Gastroesophageal sphincter (tissue), 4 donors: ENCODE results near the gene CASK. TPM values are rescaled to one million over a fixed set of nuclear protein-coding genes. Genes with fewer than 3 reads are reported as not detected.

Experiments used
- ATAC-seq: fragments of 150-250 bp; one replicate; pipeline ENCODE4 v1.9.1; 2016; ENCODE audit warnings: mild to moderate bottlenecking, moderate library complexity
- H3K27ac ChIP-seq, 4 donors: fragments of 200-600 bp; sonication (generic) in 3 of 4; 1 replicate in 3 of 4; 2 replicates in 1 of 4; pipeline ENCODE4 v1.5.1; 2016 to 2019
- H3K27me3 ChIP-seq: fragments of 200-600 bp; sonication (generic); one replicate; pipeline ENCODE4 v1.5.1; 2019
- H3K36me3 ChIP-seq, 2 donors: fragments of 200-600 bp; sonication (generic); one replicate each; pipeline ENCODE4 v1.5.1; 2019; ENCODE audit warnings: control low read depth in 1 of 2
- H3K4me1 ChIP-seq, 3 donors: fragments of 200-600 bp; sonication (generic); 1 replicate in 2 of 3; 2 replicates in 1 of 3; pipeline ENCODE4 v1.5.1; 2016 to 2019; ENCODE audit warnings: control low read depth in 2 of 3
- H3K4me3 ChIP-seq, 2 donors: fragments of 200-600 bp; sonication (generic); one replicate each; pipeline ENCODE4 v1.5.1; 2019; ENCODE audit warnings: mild to moderate bottlenecking in 1 of 2, moderate library complexity in 1 of 2
- H3K9me3 ChIP-seq, 3 donors: fragments of 200-600 bp; sonication (generic); one replicate each; pipeline ENCODE4 v1.5.1; 2017 to 2019; ENCODE audit warnings: control low read depth in 2 of 3
- EP300 ChIP-seq: sonication (generic); formaldehyde crosslinking; IDR thresholded peaks from one replicate; pipeline ENCODE4 v1.6.1; 2017; ENCODE audit warnings: antibody characterized with exemption, mild to moderate bottlenecking
- POLR2A ChIP-seq, 2 donors: fragments of 450-650 bp; IDR thresholded peaks; one replicate each; pipeline ENCODE4 v1.6.1; 2017; ENCODE audit warnings: antibody characterized with exemption in 2 of 2, mild to moderate bottlenecking in 2 of 2, moderate library complexity in 1 of 2
- POLR2AphosphoS5 ChIP-seq: sonication (generic); formaldehyde crosslinking; IDR thresholded peaks from one replicate; pipeline ENCODE4 v1.6.1; 2017; ENCODE audit warnings: antibody characterized with exemption
- WGBS, 2 donors: methylation state at CpG; one replicate each; pipeline ENCODE4 v1.1.5; 2018; ENCODE audit warnings: low coverage in 1 of 2; 5-methylcytosine and 5-hydroxymethylcytosine counted together
- total RNA-seq, 4 donors: library from RNA; depleted of rRNA; stranded (reverse); fragments of >200 nt; gene quantifications; one replicate each; pipeline ENCODE4 v1.1.0, GENCODE V29; 2016
- TF ChIP-seq, protein P1 (sequence below), 4 experiments: fragments of 200-600 bp in 2 of 4; fragments of 450-650 bp in 2 of 4; sonication (generic) in 1 of 4; IDR thresholded peaks; one replicate each; pipeline ENCODE4 v1.5.1; 2017 to 2019; ENCODE audit warnings: antibody characterized with exemption in 4 of 4, mild to moderate bottlenecking in 2 of 4, moderate library complexity in 2 of 4

CASK gene
- total RNA-seq, 4 donors from 2014 or later, result 22.6 to 55.0 (median 30.5) TPM

GRCh38 chrX:41935832-41936231 lies 12.5 kb upstream of the CASK start:
- TF ChIP-seq, protein P1, sequence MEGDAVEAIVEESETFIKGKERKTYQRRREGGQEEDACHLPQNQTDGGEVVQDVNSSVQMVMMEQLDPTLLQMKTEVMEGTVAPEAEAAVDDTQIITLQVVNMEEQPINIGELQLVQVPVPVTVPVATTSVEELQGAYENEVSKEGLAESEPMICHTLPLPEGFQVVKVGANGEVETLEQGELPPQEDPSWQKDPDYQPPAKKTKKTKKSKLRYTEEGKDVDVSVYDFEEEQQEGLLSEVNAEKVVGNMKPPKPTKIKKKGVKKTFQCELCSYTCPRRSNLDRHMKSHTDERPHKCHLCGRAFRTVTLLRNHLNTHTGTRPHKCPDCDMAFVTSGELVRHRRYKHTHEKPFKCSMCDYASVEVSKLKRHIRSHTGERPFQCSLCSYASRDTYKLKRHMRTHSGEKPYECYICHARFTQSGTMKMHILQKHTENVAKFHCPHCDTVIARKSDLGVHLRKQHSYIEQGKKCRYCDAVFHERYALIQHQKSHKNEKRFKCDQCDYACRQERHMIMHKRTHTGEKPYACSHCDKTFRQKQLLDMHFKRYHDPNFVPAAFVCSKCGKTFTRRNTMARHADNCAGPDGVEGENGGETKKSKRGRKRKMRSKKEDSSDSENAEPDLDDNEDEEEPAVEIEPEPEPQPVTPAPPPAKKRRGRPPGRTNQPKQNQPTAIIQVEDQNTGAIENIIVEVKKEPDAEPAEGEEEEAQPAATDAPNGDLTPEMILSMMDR (IDR thresholded peaks at IDR 0.05), result no peak
- TF ChIP-seq POLR2AphosphoS5, result no peak
- no peak for TF ChIP-seq POLR2A (IDR thresholded peaks at IDR 0.05)
- no peak for TF ChIP-seq EP300
- H3K27me3 ChIP-seq, result no peaks in the 10 kb centered on the region
- H3K4me3 ChIP-seq, result no peak overlapping the region
- H3K27ac ChIP-seq, result no peak overlapping the region
- H3K9me3 ChIP-seq, result no peaks in the 10 kb centered on the region
- no peaks in the 10 kb centered on the region for H3K4me1 ChIP-seq
- WGBS, 2 donors, result 51 to 83% methylated on average over 2 to 3 of the region's 3 CpGs
- ATAC-seq, result no peak
- H3K36me3 ChIP-seq, result no peaks in the 10 kb centered on the region

DNA sequence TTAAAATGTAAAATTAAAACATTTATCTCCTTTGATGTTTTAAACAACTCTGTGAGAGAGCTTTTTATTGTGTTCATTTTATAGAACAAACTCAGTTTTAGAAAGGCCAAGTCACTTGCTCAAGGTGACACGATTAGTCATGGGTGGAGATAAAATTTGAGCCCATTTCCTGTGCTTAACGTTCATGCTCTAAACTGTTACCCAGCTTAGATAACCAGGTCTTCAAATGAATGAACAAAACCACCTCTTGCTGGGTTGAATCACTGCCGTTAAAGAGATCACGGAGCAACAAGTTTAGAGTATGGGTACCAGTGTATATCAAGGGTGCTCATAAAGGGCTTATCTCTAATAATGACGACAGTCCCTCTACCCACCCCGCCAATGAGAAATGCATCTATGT lies 10.2 kb upstream of the CASK start:
- Histone ChIP-seq H3K9me3 (no peaks in the 10 kb centered on the region), H3K27me3 (no peaks in the 10 kb centered on the region), H3K36me3 (no peaks in the 10 kb centered on the region), H3K4me1 (no peaks in the 10 kb centered on the region), H3K4me3 (no peak overlapping the region), H3K27ac (no peak overlapping the region)
- no peak for ATAC-seq
- no peak for TF ChIP-seq POLR2AphosphoS5
- TF ChIP-seq, protein P1 (IDR thresholded peaks at IDR 0.05), result no peak
- TF ChIP-seq POLR2A (IDR thresholded peaks at IDR 0.05), result no peak
- TF ChIP-seq EP300, result no peak
- 70 to 74% methylated on average over 6 of the region's 6 CpGs for WGBS, 2 donors

GRCh38 chrX:41932885-41933284 lies 9.5 kb upstream of the CASK start:
- TF ChIP-seq POLR2A (IDR thresholded peaks at IDR 0.05), result no peak
- no peak for TF ChIP-seq EP300
- TF ChIP-seq, protein P1 (IDR thresholded peaks at IDR 0.05), result no peak
- TF ChIP-seq POLR2AphosphoS5, result no peak
- Histone ChIP-seq H3K4me1 (no peaks in the 10 kb centered on the region), H3K27ac (no peak overlapping the region), H3K36me3 (no peaks in the 10 kb centered on the region), H3K4me3 (no peak overlapping the region), H3K9me3 (no peaks in the 10 kb centered on the region), H3K27me3 (no peaks in the 10 kb centered on the region)
- 82 to 85% methylated on average over 5 of the region's 5 CpGs for WGBS, 2 donors
- no peak for ATAC-seq

DNA sequence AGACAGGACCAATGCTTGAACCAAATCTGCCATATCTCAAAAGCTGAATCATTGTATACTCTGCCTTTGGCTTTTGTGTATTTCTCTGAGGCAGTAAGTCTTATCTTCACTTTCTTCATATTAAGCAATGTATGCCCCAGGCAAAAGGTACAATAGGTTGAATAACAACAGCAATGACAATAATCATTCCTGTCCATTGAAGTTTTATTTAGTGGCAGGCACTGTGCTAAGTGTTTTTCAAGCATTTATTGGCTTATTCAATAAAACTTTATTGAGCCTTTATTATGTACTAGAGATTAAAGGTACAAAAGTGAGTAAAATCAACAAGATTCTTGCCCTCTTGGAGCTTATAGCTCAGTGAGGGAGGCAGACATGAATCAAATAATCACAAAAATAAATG lies 8.2 kb upstream of the CASK start:
- no peak for ATAC-seq
- Histone ChIP-seq H3K4me1 (no peaks in the 10 kb centered on the region), H3K9me3 (no peaks in the 10 kb centered on the region), H3K36me3 (no peaks in the 10 kb centered on the region), H3K4me3 (no peak overlapping the region), H3K27me3 (no peaks in the 10 kb centered on the region), H3K27ac (no peak overlapping the region)
- TF ChIP-seq, protein P1 (IDR thresholded peaks at IDR 0.05), result no peak
- TF ChIP-seq POLR2AphosphoS5 (no peak), POLR2A (IDR thresholded peaks at IDR 0.05) (no peak), EP300 (no peak)

DNA sequence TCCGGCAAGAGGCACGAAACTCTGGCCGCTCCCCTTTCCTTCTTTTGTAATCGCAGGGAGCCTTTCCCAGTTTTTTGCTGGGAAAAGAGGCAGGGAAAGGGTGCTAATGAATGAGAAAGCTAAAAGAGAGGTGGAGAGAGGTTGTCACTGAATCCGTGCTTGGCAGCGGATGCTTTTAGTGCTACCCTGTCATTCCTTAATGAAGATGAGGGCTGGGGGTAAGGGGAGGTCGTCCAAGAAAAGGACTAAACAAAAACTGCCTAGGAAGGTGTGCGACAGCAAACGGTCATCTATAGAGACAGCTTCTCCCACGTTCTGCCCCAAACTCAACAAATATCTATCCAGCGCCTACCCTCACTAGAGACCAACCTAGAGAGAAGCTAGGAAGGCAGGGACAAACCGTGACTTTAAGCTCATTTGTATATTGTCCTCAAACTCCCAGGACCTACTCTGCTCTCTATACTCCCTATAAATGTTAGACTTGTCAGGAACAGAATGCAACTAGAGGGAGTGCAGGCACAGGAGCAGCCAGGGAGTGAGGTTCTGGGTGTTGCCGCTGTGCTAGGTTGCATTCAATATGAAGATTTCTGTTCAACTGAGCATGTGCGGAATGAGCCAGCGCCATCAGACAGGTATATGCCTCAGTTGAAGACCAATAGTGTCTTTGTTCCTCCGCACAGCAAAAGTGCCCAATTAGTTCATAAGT lies 777 bp upstream of the CASK start:
- ATAC-seq, result peak; percentile 1
- 2 to 13% methylated on average over 7 to 8 of the region's 16 CpGs for WGBS, 2 donors
- Histone ChIP-seq H3K9me3 (no peaks in the 10 kb centered on the region), H3K27me3 (no peaks in the 10 kb centered on the region), H3K4me1 (peaks cover 0 to 13% (median 0%) of the 10 kb centered on the region in 3 donors), H3K27ac (peak overlapping the region; percentile 68 to 93 (median 90)), H3K4me3 (peak overlapping the region; percentile 63 to 66), H3K36me3 (no peaks in the 10 kb centered on the region)
- TF ChIP-seq POLR2A (IDR thresholded peaks at IDR 0.05) (no peak), POLR2AphosphoS5 (no peak), EP300 (no peak)
- TF ChIP-seq, protein P1 (IDR thresholded peaks at IDR 0.05), result no peak
